HepG2 (cell line): ENCODE results near the gene EIF4H.

Source experiments
- BCL6 ChIP-seq: IDR thresholded peaks from 2 replicates; pipeline ENCODE4 v1.6.1; 2016; ENCODE audit warnings: missing genetic modification reagents, missing compliant biosample characterization
- MTA1 ChIP-seq: sonication (generic); formaldehyde crosslinking; IDR thresholded peaks from 2 replicates; pipeline ENCODE4 v1.4.0; 2020; ENCODE audit warnings: missing genetic modification reagents, mild to moderate bottlenecking, borderline replicate concordance
- NR2F6 ChIP-seq, 2 experiments: IDR thresholded peaks; 2 replicates each; pipeline ENCODE4 v1.6.1; 2016; ENCODE audit warnings: antibody characterized with exemption in 1 of 2, mild to moderate bottlenecking in 1 of 2
- TRIM22 ChIP-seq: fragments of 450-650 bp; IDR thresholded peaks from 2 replicates; pipeline ENCODE4 v1.6.1; 2017
- ZNF510 ChIP-seq: sonication (generic); formaldehyde crosslinking; IDR thresholded peaks from 2 replicates; pipeline ENCODE4 v1.4.0; 2020; ENCODE audit warnings: low read depth, mild to moderate bottlenecking, missing genetic modification reagents
- TF ChIP-seq, protein P1 (sequence below): sonication (generic); formaldehyde crosslinking; IDR thresholded peaks from 2 replicates; pipeline ENCODE4 v1.5.0; 2020; ENCODE audit warnings: mild to moderate bottlenecking, missing genetic modification reagents, borderline replicate concordance

- TF ChIP-seq TRIM22, result no peak
- TF ChIP-seq BCL6 (CRISPR knock-in tag), result no peak
- no peak for TF ChIP-seq ZNF510 (CRISPR knock-in tag)
- TF ChIP-seq, protein P1, sequence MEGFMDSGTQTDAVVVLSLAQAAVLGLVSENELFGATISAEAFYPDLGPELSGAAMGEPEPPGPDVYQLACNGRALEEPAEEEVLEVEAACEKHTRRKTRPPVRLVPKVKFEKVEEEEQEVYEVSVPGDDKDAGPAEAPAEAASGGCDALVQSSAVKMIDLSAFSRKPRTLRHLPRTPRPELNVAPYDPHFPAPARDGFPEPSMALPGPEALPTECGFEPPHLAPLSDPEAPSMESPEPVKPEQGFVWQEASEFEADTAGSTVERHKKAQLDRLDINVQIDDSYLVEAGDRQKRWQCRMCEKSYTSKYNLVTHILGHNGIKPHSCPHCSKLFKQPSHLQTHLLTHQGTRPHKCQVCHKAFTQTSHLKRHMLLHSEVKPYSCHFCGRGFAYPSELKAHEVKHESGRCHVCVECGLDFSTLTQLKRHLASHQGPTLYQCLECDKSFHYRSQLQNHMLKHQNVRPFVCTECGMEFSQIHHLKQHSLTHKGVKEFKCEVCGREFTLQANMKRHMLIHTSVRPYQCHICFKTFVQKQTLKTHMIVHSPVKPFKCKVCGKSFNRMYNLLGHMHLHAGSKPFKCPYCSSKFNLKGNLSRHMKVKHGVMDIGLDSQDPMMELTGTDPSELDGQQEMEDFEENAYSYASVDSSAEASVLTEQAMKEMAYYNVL (CRISPR knock-in tag), result no peak
- TF ChIP-seq NR2F6 (IDR thresholded peaks at IDR 0.05), result no peak
- TF ChIP-seq NR2F6 (CRISPR knock-in tag; IDR thresholded peaks at IDR 0.05), result no peak
- TF ChIP-seq MTA1, result no peak
These were observed 20.4 kb upstream of the EIF4H start for GRCh38 chr7:74153736-74154135.
